Limb (tissue), 2 donors: Measurements from ENCODE around the gene GALK2.

Experiments used
- DNase-seq, 2 donors: peaks; one replicate each; pipeline ENCODE4 v3.0.0-alpha.2; 2016; ENCODE audit errors: extremely low spot score in 2 of 2

Gene GALK2

GRCh38 chr15:49279521-49280456, 109.7 kb downstream of the GALK2 start:
- DNase-seq, result peak in 1 of 2 donors; percentile 32

- DNase-seq, result peak in 1 of 2 donors; percentile 38
These were observed 112.3 kb downstream of the GALK2 start for GRCh38 chr15:49282366-49282765.

GRCh38 chr15:49286649-49287404, 116.8 kb downstream of the GALK2 start:
- DNase-seq, result no peak

GRCh38 chr15:49287481-49287880, 117.4 kb downstream of the GALK2 start:
- no peak for DNase-seq

GRCh38 chr15:49288391-49288790, 118.3 kb downstream of the GALK2 start:
- DNase-seq, result no peak

GRCh38 chr15:49290191-49290590, 120.1 kb downstream of the GALK2 start:
- peak in 1 of 2 donors; percentile 55 for DNase-seq

- no peak for DNase-seq
These were observed 123.9 kb downstream of the GALK2 start for GRCh38 chr15:49293941-49294340.

- DNase-seq, result no peak
These were observed 126.2 kb downstream of the GALK2 start for GRCh38 chr15:49296258-49296657.

- DNase-seq, result no peak
These were observed 127.5 kb downstream of the GALK2 start for GRCh38 chr15:49297584-49297983.

GRCh38 chr15:49300856-49301255, 130.8 kb downstream of the GALK2 start:
- no peak for DNase-seq

- no peak for DNase-seq
These were observed 131.5 kb downstream of the GALK2 start for GRCh38 chr15:49301562-49301961.

- no peak for DNase-seq
These were observed 133.0 kb downstream of the GALK2 start for GRCh38 chr15:49303003-49303402.

GRCh38 chr15:49306551-49306950, 136.5 kb downstream of the GALK2 start:
- DNase-seq, result no peak

GRCh38 chr15:49308686-49309085, 138.6 kb downstream of the GALK2 start:
- DNase-seq, result no peak

- DNase-seq, result no peak
These were observed 139.8 kb downstream of the GALK2 start for GRCh38 chr15:49309889-49310288.

GRCh38 chr15:49313650-49314049, 143.6 kb downstream of the GALK2 start:
- no peak for DNase-seq

GRCh38 chr15:49314716-49315115, 144.7 kb downstream of the GALK2 start:
- DNase-seq, result no peak

GRCh38 chr15:49315391-49315823, 145.4 kb downstream of the GALK2 start:
- peak; percentile 32 to 74 for DNase-seq

GRCh38 chr15:49320351-49320750, 150.3 kb downstream of the GALK2 start:
- DNase-seq, result no peak

- DNase-seq, result no peak
These were observed 153.2 kb downstream of the GALK2 start for GRCh38 chr15:49323207-49323606.

GRCh38 chr15:49327927-49328326, 157.9 kb downstream of the GALK2 start:
- no peak for DNase-seq

- DNase-seq, result no peak
These were observed 158.9 kb downstream of the GALK2 start for GRCh38 chr15:49328941-49329340.
